Neural crest cell (in vitro differentiated cells): ENCODE data around the gene WRNIP1. TPM values are rescaled to one million over a fixed set of nuclear protein-coding genes. Genes with fewer than 3 reads are reported as not detected.
A peak's percentile ranks its signal among the peaks of the same experiment; 100 is the strongest.

Source experiments
- DNase-seq: peaks from one replicate; pipeline ENCODE4 v3.0.0; 2021; ENCODE audit warnings: low read depth, mixed read lengths, low spot score
- H3K27ac Mint-ChIP-seq: one replicate; pipeline ENCODE4 v1.8.0; 2021; ENCODE audit warnings: mild to moderate bottlenecking, mixed read lengths; ENCODE audit not compliant: unreplicated experiment
- H3K27me3 Mint-ChIP-seq: 2 replicates; pipeline ENCODE4 v1.8.0; 2021; ENCODE audit warnings: low read depth, mild to moderate bottlenecking, mixed read lengths
- H3K36me3 Mint-ChIP-seq: 2 replicates; pipeline ENCODE4 v1.8.0; 2021; ENCODE audit warnings: low read depth, mild to moderate bottlenecking, mixed read lengths
- H3K4me1 Mint-ChIP-seq: 2 replicates; pipeline ENCODE4 v1.8.0; 2021; ENCODE audit warnings: mixed read lengths
- H3K4me3 Mint-ChIP-seq: one replicate; pipeline ENCODE4 v1.8.0; 2021; ENCODE audit warnings: mild to moderate bottlenecking, mixed read lengths
- H3K9me3 Mint-ChIP-seq: 2 replicates; pipeline ENCODE4 v1.8.0; 2021; ENCODE audit warnings: mixed read lengths
- CTCF ChIP-seq: fragments of 200-600 bp; sonication (generic); conservative IDR thresholded peaks from 2 replicates; pipeline ENCODE4 v1.5.0; 2021; ENCODE audit warnings: antibody characterized with exemption, mild to moderate bottlenecking
- total RNA-seq: library from RNA; stranded (reverse); gene quantifications from 2 replicates; pipeline ENCODE4 v1.2.1, GENCODE V29; 2021

The WRNIP1 gene
- total RNA-seq, 1 donor from 2014 or later = 46.2 TPM

- no peaks in the 10 kb centered on the region for H3K36me3 Mint-ChIP-seq
- H3K27ac Mint-ChIP-seq = peak overlapping the region; percentile 30
- H3K4me3 Mint-ChIP-seq = peak overlapping the region; percentile 90
- peaks cover 31% of the 10 kb centered on the region for H3K4me1 Mint-ChIP-seq
- H3K27me3 Mint-ChIP-seq = no peaks in the 10 kb centered on the region
- no peak for DNase-seq
- TF ChIP-seq CTCF = no peak
- peaks cover 6% of the 10 kb centered on the region for H3K9me3 Mint-ChIP-seq
These were observed 1.2 kb upstream of the WRNIP1 start for GRCh38 chr6:2763876-2764540.

GRCh38 chr6:2764610-2765165 lies 505 bp upstream of the WRNIP1 start:
- peak overlapping the region; percentile 90 for H3K4me3 Mint-ChIP-seq
- no peaks in the 10 kb centered on the region for H3K36me3 Mint-ChIP-seq
- no peak for TF ChIP-seq CTCF
- peak overlapping the region; percentile 92 for H3K27ac Mint-ChIP-seq
- peaks cover 6% of the 10 kb centered on the region for H3K9me3 Mint-ChIP-seq
- DNase-seq = no peak
- no peaks in the 10 kb centered on the region for H3K27me3 Mint-ChIP-seq
- H3K4me1 Mint-ChIP-seq = peaks cover 33% of the 10 kb centered on the region

- Mint-ChIP-seq H3K27ac (peak overlapping the region; percentile 51), H3K4me1 (peaks cover 45% of the 10 kb centered on the region), H3K36me3 (peaks cover 4% of the 10 kb centered on the region), H3K4me3 (peak overlapping the region; percentile 94), H3K27me3 (no peaks in the 10 kb centered on the region), H3K9me3 (no peaks in the 10 kb centered on the region)
- DNase-seq = peak; percentile 34
- no peak for TF ChIP-seq CTCF
These were observed 938 bp downstream of the WRNIP1 start for GRCh38 chr6:2765896-2766766.

GRCh38 chr6:2766767-2767656 lies 1.8 kb downstream of the WRNIP1 start:
- DNase-seq = no peak
- Mint-ChIP-seq H3K27ac (peak overlapping the region; percentile 51), H3K27me3 (no peaks in the 10 kb centered on the region), H3K9me3 (no peaks in the 10 kb centered on the region), H3K36me3 (peaks cover 4% of the 10 kb centered on the region), H3K4me1 (peaks cover 47% of the 10 kb centered on the region), H3K4me3 (peak overlapping the region; percentile 94)
- TF ChIP-seq CTCF = peak; percentile 47
